HG02623 (cell line): ENCODE results near the gene EML6.
A peak's percentile ranks its signal among the peaks of the same experiment; 100 is the strongest.

Experiments used
- ATAC-seq: cut with Tn5 transposase; IDR thresholded peaks from one replicate; pipeline ENCODE4 v1.9.1; 2021; ENCODE audit warnings: moderate library complexity; ENCODE audit not compliant: unreplicated experiment

EML6 gene

GRCh38 chr2:54957321-54957999 lies 234.0 kb downstream of the EML6 start:
- no peak for ATAC-seq

GRCh38 chr2:54958717-54959371 lies 235.4 kb downstream of the EML6 start:
- no peak for ATAC-seq

GRCh38 chr2:54960164-54960563 lies 236.7 kb downstream of the EML6 start:
- no peak for ATAC-seq

GRCh38 chr2:54962511-54962910 lies 239.0 kb downstream of the EML6 start:
- ATAC-seq = no peak

GRCh38 chr2:54962935-54963440 lies 239.5 kb downstream of the EML6 start:
- no peak for ATAC-seq

- no peak for ATAC-seq
These were observed 240.0 kb downstream of the EML6 start for GRCh38 chr2:54963476-54963875.

GRCh38 chr2:54964271-54964670 lies 240.8 kb downstream of the EML6 start:
- no peak for ATAC-seq

GRCh38 chr2:54964816-54965215 lies 241.4 kb downstream of the EML6 start:
- no peak for ATAC-seq

GRCh38 chr2:54965425-54965824 lies 242.0 kb downstream of the EML6 start:
- ATAC-seq = no peak

- ATAC-seq = no peak
These were observed 242.8 kb downstream of the EML6 start for GRCh38 chr2:54966165-54966832.

GRCh38 chr2:54966837-54967236 lies 243.4 kb downstream of the EML6 start:
- ATAC-seq = no peak

GRCh38 chr2:54967269-54967668 lies 243.8 kb downstream of the EML6 start:
- ATAC-seq = no peak

- ATAC-seq = no peak
These were observed 244.4 kb downstream of the EML6 start for GRCh38 chr2:54967759-54968365.

GRCh38 chr2:54968561-54969218 lies 245.2 kb downstream of the EML6 start:
- ATAC-seq = no peak

GRCh38 chr2:54969295-54969939 lies 246.0 kb downstream of the EML6 start:
- no peak for ATAC-seq

GRCh38 chr2:54969940-54970338 lies 246.5 kb downstream of the EML6 start:
- ATAC-seq = no peak

- no peak for ATAC-seq
These were observed 251.7 kb downstream of the EML6 start for GRCh38 chr2:54975175-54975574.

- no peak for ATAC-seq
These were observed 252.4 kb downstream of the EML6 start for GRCh38 chr2:54975598-54976492.

- peak; percentile 87 for ATAC-seq
These were observed 253.7 kb downstream of the EML6 start for GRCh38 chr2:54977149-54977548.
